ENCODE measurements around the gene EEF2K.

- TF ChIP-seq CTCF (IDR thresholded peaks at IDR 0.05) (no peak), EP300 (IDR thresholded peaks at IDR 0.05) (no peak), POLR2A (IDR thresholded peaks at IDR 0.05) (no peak)
Measured at GRCh38 chr16:22312897-22313781, 107.1 kb downstream of the EEF2K start.

Data from tibial nerve (tissue), 4 donors.